Measurements from ENCODE around the gene P3H2. TPM values are rescaled to one million over a fixed set of nuclear protein-coding genes. Genes with fewer than 3 reads are reported as not detected.

P3H2 gene
- total and polyA plus RNA-seq, 9 of the 15 experiments (the other 6 are each of a cell fraction or from before 2014, with no cell fraction given), result 0.04 to 0.26 (median 0.22) TPM; not detected in 6

GRCh38 chr3:189974359-189974758 is 146.3 kb downstream of the P3H2 start:
- in situ Hi-C loops (cut with MboI) (no loop called here), intact Hi-C loops (cut with micrococcal nuclease) (no loop called here)
- ATAC-seq, result no peak
- Histone ChIP-seq H3K4me1 (replicated peaks in 1 of 2; ENCODE audit: control insufficient read depth in 2 of 2, insufficient read depth in 2 of 2, low read length in 2 of 2) (no peaks in the 10 kb centered on the region), H3K79me2 (ENCODE audit: control insufficient read depth, insufficient read depth, low read length) (no peaks in the 10 kb centered on the region), H3K4me2 (ENCODE audit: insufficient read depth, low read length) (no peak overlapping the region), H3K27me3 (ENCODE audit: control insufficient read depth in 2 of 2, insufficient read depth in 2 of 2, low read length in 2 of 2) (no peaks in the 10 kb centered on the region), H3K9ac (ENCODE audit: insufficient read depth in 1 of 2, low read depth in 2 of 2, low read length in 2 of 2) (no peak overlapping the region), H3K9me3 (replicated peaks; ENCODE audit: control insufficient read depth, insufficient read depth, low read depth, low read length) (no peaks in the 10 kb centered on the region), H3K27ac (ENCODE audit: extremely low read depth, low read depth, low read length) (no peak overlapping the region), H3K9me1 (ENCODE audit: control insufficient read depth, insufficient read depth, low read length) (no peaks in the 10 kb centered on the region), H2AFZ (ENCODE audit: low read depth, low read length) (no peak overlapping the region), H3K4me3 (no peak overlapping the region), H3K36me3 (ENCODE audit: control insufficient read depth, insufficient read depth, low read length) (no peaks in the 10 kb centered on the region), H4K20me1 (replicated peaks; ENCODE audit: control insufficient read depth, insufficient read depth, low read length) (no peaks in the 10 kb centered on the region)
- BruUV-seq (replicated peaks), result no TSS peak
- no peak for DNase-seq (ENCODE audit: extremely low read depth in 1 of 4, low spot score in 3 of 4)
- POLR2A ChIA-PET, result no interaction called here
- FAIRE-seq, result no peak
- 0% methylated on average over 12 of the region's 12 CpGs for WGBS (ENCODE audit: insufficient coverage, low coverage, missing lambda C conversion rate)
- CTCF ChIA-PET (ENCODE audit: low intra/inter-chr PET ratio), result no interaction called here
- TF ChIP-seq DLX4 (CRISPR knock-in tag; IDR thresholded peaks at IDR 0.05) (no peak), ZNF778 (CRISPR knock-in tag; IDR thresholded peaks at IDR 0.05) (no peak), ZNF253 (CRISPR knock-in tag; conservative IDR thresholded peaks at IDR 0.05) (no peak)

- in situ Hi-C loops (cut with MboI), result no loop called here
- POLR2A ChIA-PET, result no interaction called here
- no peak overlapping the region for H3K9ac ChIP-seq (ENCODE audit: insufficient read depth in 1 of 2, low read depth in 2 of 2, low read length in 2 of 2)
- CTCF ChIA-PET (ENCODE audit: low intra/inter-chr PET ratio), result no interaction called here
- 0 out of 3 replicates have a peak, but pooled peaks have one; percentile 36 for ATAC-seq
- H3K9me1 ChIP-seq (ENCODE audit: control insufficient read depth, insufficient read depth, low read length), result no peaks in the 10 kb centered on the region
- no peaks in the 10 kb centered on the region for H3K9me3 ChIP-seq (replicated peaks; ENCODE audit: control insufficient read depth, insufficient read depth, low read depth, low read length)
- H3K4me2 ChIP-seq (ENCODE audit: insufficient read depth, low read length), result no peak overlapping the region
- H3K4me1 ChIP-seq (replicated peaks in 1 of 2; ENCODE audit: control insufficient read depth in 2 of 2, insufficient read depth in 2 of 2, low read length in 2 of 2), result no peaks in the 10 kb centered on the region
- BruUV-seq (replicated peaks), result no TSS peak
- no peaks in the 10 kb centered on the region for H3K27me3 ChIP-seq (ENCODE audit: control insufficient read depth in 2 of 2, insufficient read depth in 2 of 2, low read length in 2 of 2)
- H3K4me3 ChIP-seq, result no peak overlapping the region
- 4% methylated on average over 5 of the region's 5 CpGs for WGBS (ENCODE audit: insufficient coverage, low coverage, missing lambda C conversion rate)
- H3K79me2 ChIP-seq (ENCODE audit: control insufficient read depth, insufficient read depth, low read length), result no peaks in the 10 kb centered on the region
- no peaks in the 10 kb centered on the region for H4K20me1 ChIP-seq (replicated peaks; ENCODE audit: control insufficient read depth, insufficient read depth, low read length)
- H2AFZ ChIP-seq (ENCODE audit: low read depth, low read length), result no peak overlapping the region
- intact Hi-C loops (cut with micrococcal nuclease), result loop anchor here (2.0 to 10.0 kb wide), 4 partner anchors 233 to 1087 kb away; partner anchors contain the start of gene CLDN1
- H3K27ac ChIP-seq (ENCODE audit: extremely low read depth, low read depth, low read length), result no peak overlapping the region
- H3K36me3 ChIP-seq (ENCODE audit: control insufficient read depth, insufficient read depth, low read length), result no peaks in the 10 kb centered on the region
- peak; percentile 74 for FAIRE-seq
- peak; percentile 19 to 47 (median 32) for DNase-seq (ENCODE audit: extremely low read depth in 1 of 4, low spot score in 3 of 4)
- TF ChIP-seq SMC3 (conservative IDR thresholded peaks at IDR 0.05; ENCODE audit: insufficient read depth, low read depth, low read length), result 0 out of 2 replicates have a peak, but pooled peaks have one; percentile 22
- TF ChIP-seq REST (IDR thresholded peaks at IDR 0.05; ENCODE audit: borderline replicate concordance), result peak; percentile 22; the same call in 1 of the 2 replicates
- TF ChIP-seq REST (CRISPR knock-in tag; IDR thresholded peaks at IDR 0.05; ENCODE audit: low read depth), result no peak
These were observed 153.3 kb downstream of the P3H2 start for GRCh38 chr3:189967254-189967865.
